ENCODE measurements around the gene SSB.

Gene SSB

DNA sequence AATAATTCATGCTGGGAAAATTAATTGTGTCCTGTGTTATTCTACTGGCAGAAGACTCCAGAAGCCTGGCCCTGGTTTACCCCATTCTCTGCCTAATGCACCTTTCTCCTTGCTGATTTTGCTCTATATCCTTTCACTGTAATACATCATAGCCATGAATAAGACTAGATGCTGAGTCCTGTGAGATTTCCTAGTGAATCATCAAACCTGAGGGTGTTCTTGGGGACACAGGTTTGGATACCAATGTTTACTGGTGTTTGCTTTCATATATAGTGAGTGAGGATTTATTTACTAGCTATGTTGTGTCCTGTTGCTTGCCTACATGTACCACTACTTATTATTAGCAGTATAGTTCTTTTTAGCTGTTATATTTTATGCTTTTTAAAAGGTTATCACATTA lies 19.6 kb downstream of the SSB start:
- TF ChIP-seq TCF12 (IDR thresholded peaks at IDR 0.05; ENCODE audit: low read depth): no peak
- TF ChIP-seq CREB1 (IDR thresholded peaks at IDR 0.05; ENCODE audit: low read depth): no peak
- no peak for TF ChIP-seq YY1 (IDR thresholded peaks at IDR 0.05; ENCODE audit: low read depth)
- TF ChIP-seq RAD21 (IDR thresholded peaks at IDR 0.05; ENCODE audit: low read depth): no peak
- TF ChIP-seq, protein P1, sequence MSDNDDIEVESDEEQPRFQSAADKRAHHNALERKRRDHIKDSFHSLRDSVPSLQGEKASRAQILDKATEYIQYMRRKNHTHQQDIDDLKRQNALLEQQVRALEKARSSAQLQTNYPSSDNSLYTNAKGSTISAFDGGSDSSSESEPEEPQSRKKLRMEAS (IDR thresholded peaks at IDR 0.05): no peak

DNA sequence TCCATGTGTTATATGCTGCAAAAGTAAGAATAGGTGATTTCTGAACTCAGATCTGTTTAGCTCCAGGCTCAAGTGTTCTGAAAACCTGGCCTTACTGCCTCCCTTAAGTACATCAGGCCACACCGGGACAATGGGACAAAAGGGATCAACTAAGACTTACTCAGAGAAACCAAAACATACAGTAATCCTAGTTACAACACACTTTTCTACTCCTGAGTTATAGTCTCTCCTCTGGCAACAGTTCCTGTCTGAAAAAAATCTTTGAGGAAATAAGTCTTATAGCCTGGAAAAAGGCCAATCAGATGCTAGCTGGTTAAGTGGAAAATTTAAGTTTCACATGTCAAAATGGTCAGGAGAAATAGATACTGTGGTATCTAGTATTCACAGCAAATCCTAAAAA lies 20.4 kb downstream of the SSB start:
- TF ChIP-seq ZBTB7A (IDR thresholded peaks at IDR 0.05; ENCODE audit: low read depth) (no peak), EP300 (IDR thresholded peaks at IDR 0.05; ENCODE audit: borderline replicate concordance) (no peak), NFIC (IDR thresholded peaks at IDR 0.05) (no peak), RAD21 (IDR thresholded peaks at IDR 0.05; ENCODE audit: low read depth) (no peak), TAF1 (IDR thresholded peaks at IDR 0.05; ENCODE audit: low read depth) (no peak), CEBPB (IDR thresholded peaks at IDR 0.05) (no peak), TCF12 (IDR thresholded peaks at IDR 0.05; ENCODE audit: low read depth) (no peak), TEAD4 (IDR thresholded peaks at IDR 0.05) (no peak), YY1 (IDR thresholded peaks at IDR 0.05; ENCODE audit: low read depth) (no peak)
- TF ChIP-seq, protein P2, sequence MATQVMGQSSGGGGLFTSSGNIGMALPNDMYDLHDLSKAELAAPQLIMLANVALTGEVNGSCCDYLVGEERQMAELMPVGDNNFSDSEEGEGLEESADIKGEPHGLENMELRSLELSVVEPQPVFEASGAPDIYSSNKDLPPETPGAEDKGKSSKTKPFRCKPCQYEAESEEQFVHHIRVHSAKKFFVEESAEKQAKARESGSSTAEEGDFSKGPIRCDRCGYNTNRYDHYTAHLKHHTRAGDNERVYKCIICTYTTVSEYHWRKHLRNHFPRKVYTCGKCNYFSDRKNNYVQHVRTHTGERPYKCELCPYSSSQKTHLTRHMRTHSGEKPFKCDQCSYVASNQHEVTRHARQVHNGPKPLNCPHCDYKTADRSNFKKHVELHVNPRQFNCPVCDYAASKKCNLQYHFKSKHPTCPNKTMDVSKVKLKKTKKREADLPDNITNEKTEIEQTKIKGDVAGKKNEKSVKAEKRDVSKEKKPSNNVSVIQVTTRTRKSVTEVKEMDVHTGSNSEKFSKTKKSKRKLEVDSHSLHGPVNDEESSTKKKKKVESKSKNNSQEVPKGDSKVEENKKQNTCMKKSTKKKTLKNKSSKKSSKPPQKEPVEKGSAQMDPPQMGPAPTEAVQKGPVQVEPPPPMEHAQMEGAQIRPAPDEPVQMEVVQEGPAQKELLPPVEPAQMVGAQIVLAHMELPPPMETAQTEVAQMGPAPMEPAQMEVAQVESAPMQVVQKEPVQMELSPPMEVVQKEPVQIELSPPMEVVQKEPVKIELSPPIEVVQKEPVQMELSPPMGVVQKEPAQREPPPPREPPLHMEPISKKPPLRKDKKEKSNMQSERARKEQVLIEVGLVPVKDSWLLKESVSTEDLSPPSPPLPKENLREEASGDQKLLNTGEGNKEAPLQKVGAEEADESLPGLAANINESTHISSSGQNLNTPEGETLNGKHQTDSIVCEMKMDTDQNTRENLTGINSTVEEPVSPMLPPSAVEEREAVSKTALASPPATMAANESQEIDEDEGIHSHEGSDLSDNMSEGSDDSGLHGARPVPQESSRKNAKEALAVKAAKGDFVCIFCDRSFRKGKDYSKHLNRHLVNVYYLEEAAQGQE (IDR thresholded peaks at IDR 0.05; ENCODE audit: low read depth): no peak
- TF ChIP-seq, protein P1 (IDR thresholded peaks at IDR 0.05): no peak

DNA sequence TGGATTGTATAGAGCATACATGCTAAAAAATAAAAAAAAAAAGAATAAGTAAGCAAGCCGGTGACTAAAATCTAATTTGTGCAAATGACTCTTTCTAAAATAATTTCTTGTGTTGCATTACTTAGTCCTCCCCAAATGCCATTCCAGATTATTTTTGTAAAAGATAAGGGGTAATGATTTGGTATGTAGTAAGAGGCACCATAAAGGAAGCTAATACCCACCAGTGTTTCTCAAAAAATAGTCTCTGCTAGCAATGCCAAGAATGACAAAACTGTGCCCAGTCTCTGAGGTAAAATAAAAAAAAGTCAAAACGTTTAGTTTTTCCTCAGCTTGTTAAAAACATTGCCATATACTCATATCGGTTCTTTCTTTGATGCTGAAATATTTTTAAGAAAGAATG lies 23.4 kb downstream of the SSB start:
- TF ChIP-seq EGR1 (IDR thresholded peaks at IDR 0.05) (no peak), ZBTB7A (IDR thresholded peaks at IDR 0.05; ENCODE audit: low read depth) (no peak)

DNA sequence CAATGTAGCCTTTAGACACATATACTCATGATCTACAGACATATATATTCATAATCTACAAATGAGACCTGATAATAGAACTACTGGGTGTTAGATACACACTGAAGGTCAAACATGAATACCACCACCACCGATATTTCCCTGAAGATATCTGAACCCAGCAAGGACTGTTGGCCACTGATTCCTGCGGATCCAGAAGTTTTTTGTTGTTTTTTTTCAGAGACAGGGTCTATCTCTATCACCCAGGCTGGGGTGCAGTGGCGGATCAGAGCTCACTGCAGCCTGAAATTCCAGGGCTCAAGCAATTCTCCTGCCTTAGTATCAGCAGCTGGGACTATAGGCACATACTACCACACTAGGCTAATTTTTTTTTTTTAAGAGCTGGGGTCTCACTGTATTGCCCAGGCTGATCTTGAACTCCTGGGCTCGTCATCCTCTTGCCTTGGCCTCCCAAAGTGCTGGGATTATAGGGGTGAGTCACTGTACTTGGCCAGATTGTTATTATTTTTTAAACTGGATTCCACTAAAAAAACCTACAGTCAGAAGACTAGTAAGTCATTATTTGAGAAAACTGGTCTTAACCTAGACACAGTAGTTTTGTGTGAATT lies 24.2 kb downstream of the SSB start:
- TF ChIP-seq, protein P2 (IDR thresholded peaks at IDR 0.05; ENCODE audit: low read depth): no peak
- no peak for TF ChIP-seq EP300 (IDR thresholded peaks at IDR 0.05; ENCODE audit: borderline replicate concordance)
- no peak for TF ChIP-seq FOXM1 (IDR thresholded peaks at IDR 0.05; ENCODE audit: borderline replicate concordance, low read depth)

DNA sequence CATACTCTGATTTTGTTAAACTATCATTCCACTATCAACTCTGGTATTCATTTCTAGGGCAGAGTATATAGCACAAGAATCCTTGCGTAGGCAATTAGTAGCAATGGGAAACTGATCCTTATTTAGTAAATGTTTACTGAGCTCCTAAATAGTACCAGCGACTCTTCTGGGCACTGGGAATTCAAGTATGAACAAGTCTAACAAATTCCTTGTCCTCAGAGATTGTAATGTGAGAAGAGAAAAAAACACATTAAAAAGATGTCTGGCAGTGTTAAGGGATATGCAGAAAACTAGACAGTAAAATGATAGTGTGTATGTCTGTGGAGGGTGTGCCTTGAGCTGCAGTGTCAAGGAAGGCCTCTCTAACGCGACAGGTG lies 25.3 kb downstream of the SSB start:
- TF ChIP-seq TAF1 (IDR thresholded peaks at IDR 0.05; ENCODE audit: low read depth): no peak
- TF ChIP-seq CREB1 (IDR thresholded peaks at IDR 0.05; ENCODE audit: low read depth): no peak
- TF ChIP-seq FOXM1 (IDR thresholded peaks at IDR 0.05; ENCODE audit: borderline replicate concordance, low read depth): no peak
- no peak for TF ChIP-seq TEAD4 (IDR thresholded peaks at IDR 0.05)
- no peak for TF ChIP-seq YY1 (IDR thresholded peaks at IDR 0.05; ENCODE audit: low read depth)
- no peak for TF ChIP-seq EGR1 (IDR thresholded peaks at IDR 0.05)
- no peak for TF ChIP-seq CEBPB (IDR thresholded peaks at IDR 0.05)
- no peak for TF ChIP-seq NFIC (IDR thresholded peaks at IDR 0.05)
- no peak for TF ChIP-seq RAD21 (IDR thresholded peaks at IDR 0.05; ENCODE audit: low read depth)
- no peak for TF ChIP-seq ZBTB7A (IDR thresholded peaks at IDR 0.05; ENCODE audit: low read depth)
- TF ChIP-seq, protein P3, sequence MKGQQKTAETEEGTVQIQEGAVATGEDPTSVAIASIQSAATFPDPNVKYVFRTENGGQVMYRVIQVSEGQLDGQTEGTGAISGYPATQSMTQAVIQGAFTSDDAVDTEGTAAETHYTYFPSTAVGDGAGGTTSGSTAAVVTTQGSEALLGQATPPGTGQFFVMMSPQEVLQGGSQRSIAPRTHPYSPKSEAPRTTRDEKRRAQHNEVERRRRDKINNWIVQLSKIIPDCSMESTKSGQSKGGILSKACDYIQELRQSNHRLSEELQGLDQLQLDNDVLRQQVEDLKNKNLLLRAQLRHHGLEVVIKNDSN (IDR thresholded peaks at IDR 0.05): no peak
- no peak for TF ChIP-seq TCF12 (IDR thresholded peaks at IDR 0.05; ENCODE audit: low read depth)

DNA sequence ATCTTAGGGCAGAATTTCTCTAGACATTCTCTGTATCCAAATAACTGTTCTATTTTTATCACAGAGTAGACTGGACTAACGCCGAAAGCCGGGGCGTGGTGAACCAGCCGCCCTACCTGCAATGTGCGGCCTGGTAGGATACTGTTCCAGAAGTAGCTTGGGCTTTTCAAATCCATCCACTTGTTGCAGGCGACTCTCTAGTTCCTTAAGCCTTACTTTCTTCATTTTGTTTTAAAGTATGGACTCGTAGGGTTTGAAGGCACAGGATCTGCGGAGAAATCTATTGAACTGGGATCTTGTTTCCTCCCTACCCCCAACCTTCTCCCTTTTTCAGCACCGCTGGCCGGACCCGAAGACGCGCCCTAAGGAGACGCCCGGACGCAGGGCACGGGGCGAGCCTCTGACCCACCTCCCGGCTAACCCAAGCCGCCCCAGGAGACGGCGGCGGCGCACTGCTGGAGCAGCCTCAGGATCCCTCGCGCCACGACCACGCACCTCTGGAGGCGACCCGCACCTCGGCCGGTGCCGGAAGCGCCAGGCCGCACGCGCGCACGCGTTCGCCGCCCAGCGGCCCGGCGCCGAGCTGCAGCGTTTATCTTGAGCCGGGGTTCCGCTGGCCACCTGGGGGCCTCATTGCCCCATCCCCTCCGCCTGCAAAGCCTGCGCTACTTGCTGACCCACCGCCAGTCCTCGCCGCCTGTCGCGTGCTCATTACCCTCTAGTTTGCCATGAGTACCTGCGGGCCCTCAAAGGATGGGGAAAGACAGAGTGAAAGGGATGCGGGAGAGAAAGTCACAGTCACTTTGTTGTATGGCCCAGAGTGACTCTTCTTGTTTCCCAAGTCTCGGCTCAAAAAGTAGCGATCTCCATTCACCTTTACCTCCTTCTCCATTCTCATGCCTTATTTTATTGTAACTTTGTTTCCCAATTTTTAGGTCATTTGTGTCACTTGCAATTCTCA lies 26.0 kb downstream of the SSB start, which contains the start of gene METTL5:
Gene METTL5, minus strand, starts transcription at position 533 of the 961 bp plus-strand sequence. Its CDS starts 308 bp downstream, at position 225.
- TF ChIP-seq, protein P1 (IDR thresholded peaks at IDR 0.05): peak; percentile 84
- TF ChIP-seq RAD21 (IDR thresholded peaks at IDR 0.05; ENCODE audit: low read depth) (peak; percentile 66), TAF1 (IDR thresholded peaks at IDR 0.05; ENCODE audit: low read depth) (peak; percentile 43; the same call in 1 of the 2 replicates), EGR1 (IDR thresholded peaks at IDR 0.05) (no peak), TCF12 (IDR thresholded peaks at IDR 0.05; ENCODE audit: low read depth) (peak; percentile 32; the same call in 1 of the 2 replicates)
